GM12878 (cell line): ENCODE measurements around the gene RASAL2. TPM values are rescaled to one million over a fixed set of nuclear protein-coding genes. Genes with fewer than 3 reads are reported as not detected.

Source experiments
- ATAC-seq: fragments of 200-7000 bp; cut with Tn5 transposase; 3 replicates; pipeline ENCODE4 v1.9.1; 2020; ENCODE audit warnings: mild to moderate bottlenecking, moderate library complexity
- BruUV-seq: library from RNA; stranded (reverse); fragments of 400-500 nt; replicated peaks from 2 replicates; lab custom pipeline; 2021; lab: Mats Ljungman, UMichigan
- CTCF ChIA-PET: fragments of 300-600 bp; sonication (Branson Sonifier 250); formaldehyde crosslinking; extraction: SDS; loops from one replicate; lab custom pipeline; 2021; ENCODE audit warnings: inconsistent platforms; lab: Yijun Ruan, JAX
- POLR2A ChIA-PET: fragments of 350-600 bp; formaldehyde crosslinking; extraction: SDS; loops from one replicate; lab custom pipeline; 2021; ENCODE audit warnings: inconsistent platforms; lab: Charles Lee
- RAD21 ChIA-PET: fragments of 300-600 bp; sonication (Branson Sonifier 250); formaldehyde crosslinking; loops from one replicate; lab custom pipeline; 2023; ENCODE audit warnings: antibody characterized with exemption; ENCODE audit not compliant: unreplicated experiment; lab: Charles Lee
- SMC1A ChIA-PET: fragments of 300-600 bp; sonication (Branson Sonifier 250); formaldehyde crosslinking; loops from one replicate; lab custom pipeline; 2023; ENCODE audit not compliant: unreplicated experiment, uncharacterized antibody; lab: Charles Lee
- DNase-seq: peaks from one replicate; pipeline ENCODE4 v3.0.0-alpha.2; 2011; ENCODE audit warnings: low read depth, low spot score
- FAIRE-seq: peaks from 3 replicates; lab custom pipeline; 2011; peaks lifted over from hg19 to GRCh38; lab: Jason Lieb, UNC
- H2AFZ ChIP-seq: 2 replicates; pipeline ENCODE4 v1.6.0; 2011; ENCODE audit warnings: low read depth, low read length, control low read depth; ENCODE audit not compliant: control insufficient read depth
- H3K27ac ChIP-seq: 2 replicates; pipeline ENCODE4 v1.5.1; 2011; ENCODE audit warnings: control low read depth; ENCODE audit not compliant: control insufficient read depth, insufficient read depth
- H3K27me3 ChIP-seq, 2 experiments: replicated peaks in 1 of 2; 2 replicates each; pipeline versions ENCODE4 v1.6.0 to v1.6.1; 2011; ENCODE audit warnings: low read length in 1 of 2; ENCODE audit not compliant: control insufficient read depth in 2 of 2, insufficient read depth in 2 of 2
- H3K36me3 ChIP-seq, 2 experiments: 2 replicates each; pipeline ENCODE4 v1.5.1; 2011; ENCODE audit warnings: low read length in 1 of 2; ENCODE audit not compliant: control insufficient read depth in 2 of 2, insufficient read depth in 2 of 2
- H3K4me1 ChIP-seq: 2 replicates; pipeline ENCODE4 v1.6.1; 2011; ENCODE audit warnings: mild to moderate bottlenecking, low read length, moderate library complexity, mixed read lengths; ENCODE audit not compliant: control insufficient read depth, insufficient read depth
- H3K4me2 ChIP-seq: 2 replicates; pipeline ENCODE4 v1.6.0; 2011; ENCODE audit warnings: control low read depth; ENCODE audit not compliant: control insufficient read depth, insufficient read depth
- H3K4me3 ChIP-seq: fragments of 200-600 bp; sonication (generic); 2 replicates; pipeline ENCODE4 v1.5.1; 2016
- H3K79me2 ChIP-seq: 2 replicates; pipeline ENCODE4 v1.6.0; 2011; ENCODE audit warnings: low read length; ENCODE audit not compliant: control insufficient read depth, insufficient read depth
- H3K9ac ChIP-seq: 2 replicates; pipeline ENCODE4 v1.8.0; 2011; ENCODE audit warnings: low read length, control low read depth, mixed read lengths; ENCODE audit not compliant: control insufficient read depth, insufficient read depth
- H3K9me3 ChIP-seq: replicated peaks from 3 replicates; pipeline ENCODE4 v1.5.1; 2011; ENCODE audit warnings: mild to moderate bottlenecking, low read length; ENCODE audit not compliant: control insufficient read depth, insufficient read depth
- H4K20me1 ChIP-seq: 2 replicates; pipeline ENCODE4 v1.6.0; 2011; ENCODE audit not compliant: control insufficient read depth, insufficient read depth
- DPF2 ChIP-seq: fragments of 450-650 bp; IDR thresholded peaks from 2 replicates; pipeline ENCODE4 v1.6.1; 2017; ENCODE audit warnings: mild to moderate bottlenecking
- EP300 ChIP-seq, 2 experiments: fragments of 150-350 bp in 1 of 2; IDR thresholded peaks; 2 replicates each; pipeline ENCODE4 v1.6.1; 2011 to 2012; ENCODE audit warnings: low read depth in 2 of 2, low read length in 2 of 2, borderline replicate concordance in 1 of 2, improper control_type of control experiment in 1 of 2, inconsistent platforms in 1 of 2; ENCODE audit not compliant: control insufficient read depth in 1 of 2
- ETV6 ChIP-seq, 2 experiments: fragments of 450-650 bp in 1 of 2; IDR thresholded peaks in 1 of 2; conservative IDR thresholded peaks in 1 of 2; 2 replicates each; pipeline ENCODE4 v1.6.1; 2014; ENCODE audit warnings: antibody characterized with exemption in 1 of 2, borderline replicate concordance in 1 of 2, low read depth in 1 of 2, mild to moderate bottlenecking in 1 of 2, moderate library complexity in 1 of 2
- HDAC2 ChIP-seq: fragments of 200-600 bp; sonication (generic); IDR thresholded peaks from 2 replicates; pipeline ENCODE4 v1.6.1; 2017
- IRF4 ChIP-seq: IDR thresholded peaks from 2 replicates; pipeline ENCODE4 v1.6.1; 2011; ENCODE audit warnings: low read depth, low read length
- LARP7 ChIP-seq: fragments of 450-650 bp; IDR thresholded peaks from 2 replicates; pipeline ENCODE4 v1.6.1; 2017; ENCODE audit warnings: mild to moderate bottlenecking
- NFYA ChIP-seq: IDR thresholded peaks from 2 replicates; pipeline ENCODE4 v1.6.1; 2011; ENCODE audit warnings: low read depth, mild to moderate bottlenecking, low read length, improper control_type of control experiment, borderline replicate concordance
- NR2F1 ChIP-seq: fragments of 450-650 bp; conservative IDR thresholded peaks from 2 replicates; pipeline ENCODE4 v1.6.1; 2017; ENCODE audit warnings: mild to moderate bottlenecking
- PKNOX1 ChIP-seq: fragments of 450-650 bp; IDR thresholded peaks from 2 replicates; pipeline ENCODE4 v1.6.1; 2016; ENCODE audit warnings: mild to moderate bottlenecking
- POLR2AphosphoS5 ChIP-seq: IDR thresholded peaks from 2 replicates; pipeline ENCODE4 v1.6.1; 2011; ENCODE audit warnings: mild to moderate bottlenecking, low read length, inconsistent platforms
- RB1 ChIP-seq: fragments of 450-650 bp; formaldehyde crosslinking; IDR thresholded peaks from 2 replicates; pipeline ENCODE4 v1.6.1; 2017; ENCODE audit warnings: mild to moderate bottlenecking, borderline replicate concordance
- RELA ChIP-seq: fragments of 450-650 bp; IDR thresholded peaks from 2 replicates; pipeline ENCODE4 v1.8.0; 2014; ENCODE audit warnings: borderline replicate concordance; ENCODE audit not compliant: partially characterized antibody
- RFX5 ChIP-seq: IDR thresholded peaks from 2 replicates; pipeline ENCODE4 v1.6.1; 2011; ENCODE audit warnings: low read depth, low read length, improper control_type of control experiment
- ZZZ3 ChIP-seq: IDR thresholded peaks from 2 replicates; pipeline ENCODE4 v1.6.1; 2011; ENCODE audit warnings: low read depth; ENCODE audit not compliant: control insufficient read depth, insufficient read length
- WGBS: methylation state at CpG from one replicate; pipeline ENCODE4 v1.1.6; 2016; ENCODE audit warnings: low lambda C conversion rate; ENCODE audit not compliant: insufficient replicate concordance, insufficient coverage; ENCODE audit errors: missing lambda C conversion rate; 5-methylcytosine and 5-hydroxymethylcytosine counted together
- in situ Hi-C: fragments of 300-500 bp; cut with MboI; formaldehyde crosslinking; loops from 9 replicates; pipeline ENCODE4 v1.14.3; 2018; ENCODE audit warnings: mixed read lengths
- intact Hi-C: fragments of 100-400 bp; cut with micrococcal nuclease; formaldehyde crosslinking; loops from one replicate; pipeline ENCODE4 v1.14.2; 2022; ENCODE audit not compliant: unreplicated experiment
- polyA plus RNA-seq, 11 experiments: library from polyadenylated mRNA; depleted of rRNA in 4 of 11; unstranded in 6 of 11; stranded (reverse) in 5 of 11; fragments of >200 nt; fragmentation: Nextera tagmentation in 4 of 11; fragmentation: Illumina TruSeq in 1 of 11; extraction: Ambion mirVana in 4 of 11; extraction: Trizol in 1 of 11; gene quantifications; 1 replicate in 1 of 11; 2 replicates in 10 of 11; pipeline versions ENCODE4 v1.2.1 to v1.2.3, GENCODE V29; 2011 to 2016; ENCODE audit warnings: inconsistent platforms in 2 of 11, missing spikeins in 2 of 11, low read depth in 1 of 11
- total RNA-seq, 4 experiments: library from RNA; depleted of rRNA in 3 of 4; stranded (reverse); fragments of >200 nt in 3 of 4; fragmentation: Illumina TruSeq in 1 of 4; extraction: Trizol in 1 of 4; gene quantifications; 2 replicates each; pipeline versions ENCODE4 v1.2.1 to v1.2.3, GENCODE V29; 2013 to 2021

RASAL2 gene
- total and polyA plus RNA-seq, 10 of the 15 experiments (the other 5 are each of a cell fraction or from before 2014, with no cell fraction given), result 0.02 to 6.9 (median 0.17) TPM; not detected in 1

GRCh38 chr1:178491721-178492120, 397.8 kb downstream of the RASAL2 start:
- SMC1A ChIA-PET, result interaction anchor here (1.3 kb wide), 1 partner anchor 10 kb away, joined by 3 read pairs; no protein-coding TSS in a partner anchor
- no peaks in the 10 kb centered on the region for H3K79me2 ChIP-seq
- RAD21 ChIA-PET, result no interaction called here
- H3K27ac ChIP-seq, result no peak overlapping the region
- CTCF ChIA-PET, result interaction anchor here (1.7 kb wide), 1 partner anchor 10 kb away, joined by 6 read pairs; no protein-coding TSS in a partner anchor
- DNase-seq, result no peak
- no TSS peak for BruUV-seq
- H3K4me1 ChIP-seq, result no peaks in the 10 kb centered on the region
- H3K9ac ChIP-seq, result no peak overlapping the region
- TF ChIP-seq NFYA (no peak), IRF4 (no peak), RB1 (no peak), ETV6 (conservative IDR thresholded peaks at IDR 0.05 in 1 of 2, IDR thresholded peaks at IDR 0.05 in 1 of 2; ENCODE audit: borderline replicate concordance in 1 of 2, low read depth in 1 of 2) (no peak), HDAC2 (no peak), NR2F1 (no peak), LARP7 (no peak), POLR2AphosphoS5 (no peak), RELA (no peak), RFX5 (no peak), PKNOX1 (no peak), ZZZ3 (no peak), DPF2 (no peak), EP300 (IDR thresholded peaks at IDR 0.05; ENCODE audit: borderline replicate concordance in 1 of 2, control insufficient read depth in 1 of 2, low read depth in 2 of 2, low read length in 2 of 2) (no peak)
- in situ Hi-C loops, result no loop called here
- intact Hi-C loops, result no loop called here
- H3K36me3 ChIP-seq, result no peaks in the 10 kb centered on the region
- no peak overlapping the region for H2AFZ ChIP-seq
- H3K4me2 ChIP-seq, result no peak overlapping the region
- H3K4me3 ChIP-seq, result no peak overlapping the region
- ATAC-seq, result no peak
- no peaks in the 10 kb centered on the region for H4K20me1 ChIP-seq
- no peak for FAIRE-seq
- 33% methylated on average over 4 of the region's 4 CpGs for WGBS
- POLR2A ChIA-PET, result no interaction called here
- H3K27me3 ChIP-seq, result peaks cover 2 to 5% of the 10 kb centered on the region in 2 experiments; a peak in 3 of 4 replicates
- no peaks in the 10 kb centered on the region for H3K9me3 ChIP-seq
